Endothelial cell of umbilical vein (primary cell): Measurements from ENCODE around the gene PLEKHG5.
"Not testable (repeated sequence)": the region's sequence is repeated elsewhere in the genome, so short reads cannot be mapped to it uniquely, and the experiment has no call there.

Experiments used
- CTCF ChIP-seq, 2 donors: IDR thresholded peaks; 1 replicate in 1 of 2; 2 replicates in 1 of 2; pipeline ENCODE4 v1.5.1; 2011; ENCODE audit warnings: low read length in 2 of 2, mild to moderate bottlenecking in 2 of 2, moderate library complexity in 2 of 2, control low read depth in 1 of 2, inconsistent platforms in 1 of 2, low read depth in 1 of 2; ENCODE audit not compliant: insufficient read depth in 1 of 2; ENCODE audit errors: extremely low read depth in 1 of 2
- EZH2 ChIP-seq: IDR thresholded peaks from 2 replicates; pipeline ENCODE4 v1.6.1; 2012; ENCODE audit warnings: borderline replicate concordance, low read depth, mild to moderate bottlenecking, moderate library complexity, low read length, inconsistent platforms; ENCODE audit not compliant: severe bottlenecking
- FOS ChIP-seq: IDR thresholded peaks from 2 replicates; pipeline ENCODE4 v1.6.1; 2011; ENCODE audit warnings: mild to moderate bottlenecking, low read length, moderate library complexity, borderline replicate concordance; ENCODE audit not compliant: insufficient read depth
- GATA2 ChIP-seq: IDR thresholded peaks from 2 replicates; pipeline ENCODE4 v1.7.0; 2011; ENCODE audit warnings: low read depth, mild to moderate bottlenecking, moderate library complexity, mixed read lengths, low read length; ENCODE audit not compliant: insufficient read length, insufficient read depth
- JUN ChIP-seq: IDR thresholded peaks from 2 replicates; pipeline ENCODE4 v1.6.1; 2011; ENCODE audit warnings: borderline replicate concordance, low read depth; ENCODE audit not compliant: insufficient read length, insufficient read depth
- MAX ChIP-seq: IDR thresholded peaks from 2 replicates; pipeline ENCODE4 v1.6.1; 2011; ENCODE audit not compliant: insufficient read depth, insufficient read length
- MYC ChIP-seq: IDR thresholded peaks from one replicate; pipeline ENCODE4 v1.6.1; 2011; ENCODE audit warnings: mild to moderate bottlenecking, low read depth, low read length
- POLR2A ChIP-seq: IDR thresholded peaks from 2 replicates; pipeline ENCODE4 v1.6.1; 2012; ENCODE audit warnings: low read depth, mild to moderate bottlenecking, control low read depth, low read length
- POLR2AphosphoS5 ChIP-seq: IDR thresholded peaks from 2 replicates; pipeline ENCODE4 v1.6.1; 2012; ENCODE audit warnings: low read depth, mild to moderate bottlenecking, control low read depth, low read length, moderate library complexity; ENCODE audit not compliant: insufficient read depth

- TF ChIP-seq CTCF (IDR thresholded peaks at IDR 0.05; ENCODE audit: extremely low read depth in 1 of 2, insufficient read depth in 1 of 2, low read depth in 1 of 2, low read length in 2 of 2); MYC; POLR2A; JUN; EZH2; FOS; MAX; POLR2AphosphoS5; GATA2: not testable (repeated sequence)
These were observed 55.2 kb downstream of the PLEKHG5 start for GRCh38 chr1:6436277-6436676.
